ENCODE data around the gene ZCCHC24. TPM values are rescaled to one million over a fixed set of nuclear protein-coding genes. Genes with fewer than 3 reads are reported as not detected.

ZCCHC24 gene
- total RNA-seq, 1 experiment from 2014 or later: 6.0 TPM

DNA sequence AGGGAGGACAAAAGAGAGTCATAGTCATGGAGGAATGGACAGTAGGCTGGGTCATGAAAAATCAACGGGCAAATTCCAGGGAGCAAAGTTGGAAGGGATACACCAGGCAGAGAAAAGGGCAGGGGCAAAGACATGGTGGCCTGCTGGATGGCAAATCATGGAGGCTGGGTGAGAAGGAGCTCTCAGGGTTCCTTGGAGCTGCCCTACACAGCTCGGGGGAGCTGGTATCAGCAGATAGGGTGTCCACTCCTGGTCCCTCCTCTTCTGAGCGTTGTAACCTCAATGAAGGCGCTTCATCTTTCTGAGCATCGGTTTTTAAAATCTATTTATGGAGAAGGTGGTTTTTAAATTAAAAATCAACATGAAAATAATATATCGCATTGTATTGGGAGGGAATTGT, 39.1 kb upstream of the ZCCHC24 start:
- Histone ChIP-seq H3K79me2 (ENCODE audit: low read depth) (no peaks in the 10 kb centered on the region), H4K20me1 (ENCODE audit: insufficient read depth) (no peaks in the 10 kb centered on the region), H3K27me3 (ENCODE audit: insufficient read depth, low read depth) (no peaks in the 10 kb centered on the region), H3K27ac (no peak overlapping the region), H3K9me3 (ENCODE audit: insufficient read depth, low read depth) (no peaks in the 10 kb centered on the region), H3F3A (ENCODE audit: insufficient read depth, low read depth) (no peaks in the 10 kb centered on the region), H3K36me3 (ENCODE audit: low read depth) (no peaks in the 10 kb centered on the region), H3K4me1 (replicated peaks; ENCODE audit: insufficient read depth) (peaks cover 15% of the 10 kb centered on the region), H3K9me2 (ENCODE audit: insufficient read depth) (no peaks in the 10 kb centered on the region), H3K4me2 (no peak overlapping the region), H3K4me3 (no peak overlapping the region), H2AFZ (no peak overlapping the region)
- TF ChIP-seq EZH2 (IDR thresholded peaks at IDR 0.05; ENCODE audit: low read depth): no peak
- TF ChIP-seq, protein P1, sequence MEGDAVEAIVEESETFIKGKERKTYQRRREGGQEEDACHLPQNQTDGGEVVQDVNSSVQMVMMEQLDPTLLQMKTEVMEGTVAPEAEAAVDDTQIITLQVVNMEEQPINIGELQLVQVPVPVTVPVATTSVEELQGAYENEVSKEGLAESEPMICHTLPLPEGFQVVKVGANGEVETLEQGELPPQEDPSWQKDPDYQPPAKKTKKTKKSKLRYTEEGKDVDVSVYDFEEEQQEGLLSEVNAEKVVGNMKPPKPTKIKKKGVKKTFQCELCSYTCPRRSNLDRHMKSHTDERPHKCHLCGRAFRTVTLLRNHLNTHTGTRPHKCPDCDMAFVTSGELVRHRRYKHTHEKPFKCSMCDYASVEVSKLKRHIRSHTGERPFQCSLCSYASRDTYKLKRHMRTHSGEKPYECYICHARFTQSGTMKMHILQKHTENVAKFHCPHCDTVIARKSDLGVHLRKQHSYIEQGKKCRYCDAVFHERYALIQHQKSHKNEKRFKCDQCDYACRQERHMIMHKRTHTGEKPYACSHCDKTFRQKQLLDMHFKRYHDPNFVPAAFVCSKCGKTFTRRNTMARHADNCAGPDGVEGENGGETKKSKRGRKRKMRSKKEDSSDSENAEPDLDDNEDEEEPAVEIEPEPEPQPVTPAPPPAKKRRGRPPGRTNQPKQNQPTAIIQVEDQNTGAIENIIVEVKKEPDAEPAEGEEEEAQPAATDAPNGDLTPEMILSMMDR (conservative IDR thresholded peaks at IDR 0.05): no peak
- no peak for DNase-seq
- CTCF ChIA-PET: no interaction called here
- no TSS peak for BruUV-seq (replicated peaks)
- POLR2A ChIA-PET (ENCODE audit: unreplicated experiment): no interaction called here
- intact Hi-C loops (cut with micrococcal nuclease; ENCODE audit: unreplicated experiment): no loop called here

DNA sequence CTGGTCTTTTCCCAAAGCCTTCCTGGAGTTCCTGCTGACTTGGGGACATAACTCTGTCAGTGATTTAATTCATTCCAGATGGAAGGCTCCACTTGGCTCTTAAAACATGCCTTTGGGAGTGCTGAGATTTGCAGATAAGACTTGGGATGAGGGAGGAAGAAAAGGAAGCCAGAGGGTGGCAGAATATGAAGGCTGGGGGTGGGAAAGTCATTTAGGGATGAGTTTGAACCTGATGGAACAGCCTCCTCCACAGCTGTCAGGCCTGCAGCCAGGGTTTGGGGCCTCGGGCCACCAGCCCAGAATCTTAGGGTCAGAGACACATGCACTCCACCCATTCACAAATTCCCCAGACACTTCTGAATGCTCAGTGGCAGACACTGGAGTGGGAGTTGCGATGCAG, 38.5 kb upstream of the ZCCHC24 start:
- ChIA-PET CTCF (no interaction called here), POLR2A (ENCODE audit: unreplicated experiment) (no interaction called here)
- no peak overlapping the region for H3K27ac ChIP-seq
- H3K4me2 ChIP-seq: no peak overlapping the region
- intact Hi-C loops (cut with micrococcal nuclease; ENCODE audit: unreplicated experiment): no loop called here
- H2AFZ ChIP-seq: no peak overlapping the region
- no TSS peak for BruUV-seq (replicated peaks)
- DNase-seq: no peak
- no peaks in the 10 kb centered on the region for H4K20me1 ChIP-seq (ENCODE audit: insufficient read depth)
- no peaks in the 10 kb centered on the region for H3K9me3 ChIP-seq (ENCODE audit: insufficient read depth, low read depth)
- H3K36me3 ChIP-seq (ENCODE audit: low read depth): no peaks in the 10 kb centered on the region
- H3K4me1 ChIP-seq (replicated peaks; ENCODE audit: insufficient read depth): peaks cover 14% of the 10 kb centered on the region
- H3K79me2 ChIP-seq (ENCODE audit: low read depth): no peaks in the 10 kb centered on the region
- H3K9me2 ChIP-seq (ENCODE audit: insufficient read depth): no peaks in the 10 kb centered on the region
- TF ChIP-seq, protein P1 (conservative IDR thresholded peaks at IDR 0.05): no peak
- TF ChIP-seq EZH2 (IDR thresholded peaks at IDR 0.05; ENCODE audit: low read depth): no peak
- no peaks in the 10 kb centered on the region for H3K27me3 ChIP-seq (ENCODE audit: insufficient read depth, low read depth)
- H3K4me3 ChIP-seq: no peak overlapping the region
- no peaks in the 10 kb centered on the region for H3F3A ChIP-seq (ENCODE audit: insufficient read depth, low read depth)

DNA sequence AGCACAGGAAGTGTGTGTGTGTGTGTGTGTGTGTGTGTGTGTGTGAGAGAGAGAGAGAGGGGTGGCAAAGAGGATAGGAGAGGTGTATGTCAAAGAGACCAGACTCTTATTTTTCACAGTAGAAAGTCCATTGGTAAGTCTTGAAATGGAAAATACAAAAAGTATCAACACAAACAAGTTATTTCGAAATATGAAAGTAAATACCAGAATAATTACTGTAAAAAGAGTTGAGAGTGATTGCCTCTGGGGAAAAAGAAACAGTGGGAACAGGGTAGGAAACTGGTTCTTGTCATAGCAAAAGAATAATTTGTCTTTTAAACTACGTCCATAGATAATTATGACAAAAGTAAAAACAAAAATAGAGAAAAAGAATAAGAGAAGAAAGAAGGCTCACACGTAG, 37.9 kb upstream of the ZCCHC24 start:
- Histone ChIP-seq H3K36me3 (ENCODE audit: low read depth) (no peaks in the 10 kb centered on the region), H3F3A (ENCODE audit: insufficient read depth, low read depth) (no peaks in the 10 kb centered on the region)
- POLR2A ChIA-PET (ENCODE audit: unreplicated experiment): no interaction called here

More for the DNA sequence above, 37.9 kb upstream of the ZCCHC24 start:
- Histone ChIP-seq H2AFZ (no peak overlapping the region), H3K79me2 (ENCODE audit: low read depth) (no peaks in the 10 kb centered on the region), H3K4me2 (no peak overlapping the region), H3K9me2 (ENCODE audit: insufficient read depth) (no peaks in the 10 kb centered on the region), H3K27ac (no peak overlapping the region), H3K9me3 (ENCODE audit: insufficient read depth, low read depth) (no peaks in the 10 kb centered on the region), H3K4me1 (replicated peaks; ENCODE audit: insufficient read depth) (peaks cover 7% of the 10 kb centered on the region), H3K27me3 (ENCODE audit: insufficient read depth, low read depth) (no peaks in the 10 kb centered on the region), H3K4me3 (no peak overlapping the region), H4K20me1 (ENCODE audit: insufficient read depth) (no peaks in the 10 kb centered on the region)
- intact Hi-C loops (cut with micrococcal nuclease; ENCODE audit: unreplicated experiment): no loop called here
- DNase-seq: no peak
- BruUV-seq (replicated peaks): no TSS peak
- CTCF ChIA-PET: interaction anchor here (0.6 kb wide), 1 partner anchor 31 kb away, joined by 3 read pairs; no protein-coding TSS in a partner anchor
- TF ChIP-seq EZH2 (IDR thresholded peaks at IDR 0.05; ENCODE audit: low read depth): no peak
- TF ChIP-seq, protein P1 (conservative IDR thresholded peaks at IDR 0.05): no peak

All from PC-9 (cell line).